Osteocyte (in vitro differentiated cells): ENCODE measurements around the gene ABI3BP. TPM values are rescaled to one million over a fixed set of nuclear protein-coding genes. Genes with fewer than 3 reads are reported as not detected.

Experiments
- DNase-seq: peaks from one replicate; pipeline ENCODE4 v3.0.0; 2021; ENCODE audit warnings: mixed read lengths; ENCODE audit not compliant: unreplicated experiment; ENCODE audit errors: extremely low spot score
- H3K27ac Mint-ChIP-seq: one replicate; pipeline ENCODE4 v1.8.0; 2021; ENCODE audit warnings: mild to moderate bottlenecking, mixed read lengths; ENCODE audit not compliant: unreplicated experiment
- H3K27me3 Mint-ChIP-seq: one replicate; pipeline ENCODE4 v1.8.0; 2021; ENCODE audit warnings: mixed read lengths; ENCODE audit not compliant: unreplicated experiment
- H3K36me3 Mint-ChIP-seq: one replicate; pipeline ENCODE4 v1.8.0; 2021; ENCODE audit warnings: mixed read lengths; ENCODE audit not compliant: unreplicated experiment
- H3K4me1 Mint-ChIP-seq: one replicate; pipeline ENCODE4 v1.8.0; 2021; ENCODE audit warnings: mixed read lengths; ENCODE audit not compliant: unreplicated experiment
- H3K4me3 Mint-ChIP-seq: one replicate; pipeline ENCODE4 v1.8.0; 2021; ENCODE audit warnings: mild to moderate bottlenecking, moderate library complexity, mixed read lengths; ENCODE audit not compliant: unreplicated experiment
- H3K9me3 Mint-ChIP-seq: one replicate; pipeline ENCODE4 v1.8.0; 2021; ENCODE audit warnings: mixed read lengths; ENCODE audit not compliant: unreplicated experiment
- CTCF ChIP-seq: fragments of 200-600 bp; sonication (generic); IDR thresholded peaks from 2 replicates; pipeline ENCODE4 v1.5.0; 2021; ENCODE audit warnings: antibody characterized with exemption, mild to moderate bottlenecking, moderate library complexity
- total RNA-seq: library from RNA; stranded (reverse); gene quantifications from 2 replicates; pipeline ENCODE4 v1.2.1, GENCODE V29; 2021

ABI3BP gene
- total RNA-seq, 1 donor from 2014 or later, result 157 TPM

- Mint-ChIP-seq H3K9me3 (peaks cover 3% of the 10 kb centered on the region), H3K27ac (peak overlapping the region; percentile 83), H3K36me3 (peaks cover 2% of the 10 kb centered on the region), H3K4me3 (no peak overlapping the region), H3K4me1 (peaks cover 17% of the 10 kb centered on the region), H3K27me3 (no peaks in the 10 kb centered on the region)
- no peak for TF ChIP-seq CTCF
- DNase-seq, result no peak
Observed at GRCh38 chr3:100810671-100811070, 182.6 kb downstream of the ABI3BP start.

GRCh38 chr3:100804631-100805030 lies 188.6 kb downstream of the ABI3BP start:
- H3K36me3 Mint-ChIP-seq, result peaks cover 10% of the 10 kb centered on the region
- no peak overlapping the region for H3K4me3 Mint-ChIP-seq
- no peaks in the 10 kb centered on the region for H3K9me3 Mint-ChIP-seq
- no peak for DNase-seq
- no peaks in the 10 kb centered on the region for H3K27me3 Mint-ChIP-seq
- H3K27ac Mint-ChIP-seq, result no peak overlapping the region
- TF ChIP-seq CTCF, result no peak
- peaks cover 30% of the 10 kb centered on the region for H3K4me1 Mint-ChIP-seq

- H3K36me3 Mint-ChIP-seq, result peaks cover 10% of the 10 kb centered on the region
- no peaks in the 10 kb centered on the region for H3K9me3 Mint-ChIP-seq
- no peak for TF ChIP-seq CTCF
- DNase-seq, result no peak
- H3K4me3 Mint-ChIP-seq, result no peak overlapping the region
- H3K27ac Mint-ChIP-seq, result peak overlapping the region; percentile 45
- no peaks in the 10 kb centered on the region for H3K27me3 Mint-ChIP-seq
- H3K4me1 Mint-ChIP-seq, result peaks cover 31% of the 10 kb centered on the region
Observed at GRCh38 chr3:100803711-100804110, 189.5 kb downstream of the ABI3BP start.

- DNase-seq, result no peak
- Mint-ChIP-seq H3K9me3 (no peaks in the 10 kb centered on the region), H3K4me1 (peaks cover 41% of the 10 kb centered on the region), H3K27ac (no peak overlapping the region), H3K27me3 (no peaks in the 10 kb centered on the region), H3K4me3 (no peak overlapping the region), H3K36me3 (peaks cover 9% of the 10 kb centered on the region)
- no peak for TF ChIP-seq CTCF
Observed at GRCh38 chr3:100802126-100802525, 191.1 kb downstream of the ABI3BP start.

GRCh38 chr3:100798012-100798411 lies 195.2 kb downstream of the ABI3BP start:
- Mint-ChIP-seq H3K36me3 (peaks cover 5% of the 10 kb centered on the region), H3K4me3 (no peak overlapping the region), H3K4me1 (peaks cover 32% of the 10 kb centered on the region), H3K27me3 (no peaks in the 10 kb centered on the region), H3K9me3 (no peaks in the 10 kb centered on the region), H3K27ac (no peak overlapping the region)
- no peak for DNase-seq
- TF ChIP-seq CTCF, result no peak
